GM13977 (cell line): ENCODE results near the gene SLC37A1.

Source experiments
- DNase-seq: peaks from one replicate; pipeline ENCODE4 v3.0.0; 2012; ENCODE audit warnings: low spot score
- CTCF ChIP-seq: IDR thresholded peaks from 2 replicates; pipeline ENCODE4 v1.5.1; 2012; ENCODE audit warnings: mild to moderate bottlenecking, control low read depth; ENCODE audit not compliant: insufficient read depth; ENCODE audit errors: extremely low read depth, missing control alignments
- in situ Hi-C: fragments of 300-500 bp; cut with MboI; formaldehyde crosslinking; loops from one replicate; pipeline ENCODE4 v1.12.0; 2022; ENCODE audit warnings: low sequenced_read_pairs, low pct_unique_long_range_greater_than_20kb, mixed read lengths, inconsistent platforms; ENCODE audit not compliant: unreplicated experiment

SLC37A1 gene

GRCh38 chr21:42580076-42580792, 66.6 kb downstream of the SLC37A1 start:
- TF ChIP-seq CTCF, result no peak
- in situ Hi-C loops, result no loop called here
- no peak for DNase-seq

- in situ Hi-C loops, result no loop called here
- no peak for TF ChIP-seq CTCF
- no peak for DNase-seq
Measured at GRCh38 chr21:42580793-42581321, 67.2 kb downstream of the SLC37A1 start.

- no peak for DNase-seq
- in situ Hi-C loops, result no loop called here
- no peak for TF ChIP-seq CTCF
Measured at GRCh38 chr21:42581336-42581992, 67.8 kb downstream of the SLC37A1 start.

- in situ Hi-C loops, result no loop called here
- no peak for DNase-seq
- TF ChIP-seq CTCF, result no peak
Measured at GRCh38 chr21:42581993-42582786, 68.5 kb downstream of the SLC37A1 start.

- in situ Hi-C loops, result no loop called here
- DNase-seq, result no peak
- no peak for TF ChIP-seq CTCF
Measured at GRCh38 chr21:42582787-42583476, 69.3 kb downstream of the SLC37A1 start.
